HepG2 (cell line): ENCODE measurements around the gene C9.

ENCODE experiments used
- EZH2 ChIP-seq: conservative IDR thresholded peaks from 2 replicates; pipeline ENCODE4 v1.6.1; 2012; ENCODE audit warnings: mild to moderate bottlenecking, low read depth, low read length, moderate library complexity
- GABPA ChIP-seq, 2 experiments: IDR thresholded peaks; 2 replicates each; pipeline ENCODE4 v1.6.1; 2011 to 2016; ENCODE audit warnings: low read depth in 2 of 2, low read length in 1 of 2, missing biosample characterization in 1 of 2, missing genetic modification characterization in 1 of 2
- KAT2B ChIP-seq: fragments of 150-350 bp; IDR thresholded peaks from 2 replicates; pipeline ENCODE4 v1.6.1; 2014; ENCODE audit warnings: low read depth, low read length, borderline replicate concordance
- ZNF367 ChIP-seq: sonication (generic); formaldehyde crosslinking; IDR thresholded peaks from 2 replicates; pipeline ENCODE4 v1.4.0; 2020; ENCODE audit warnings: missing genetic modification reagents, borderline replicate concordance
- ZNF550 ChIP-seq: sonication (generic); formaldehyde crosslinking; IDR thresholded peaks from 2 replicates; pipeline ENCODE4 v1.4.0; 2020; ENCODE audit warnings: mild to moderate bottlenecking, missing genetic modification reagents, borderline replicate concordance
- TF ChIP-seq, protein P1 (sequence below): sonication (generic); formaldehyde crosslinking; IDR thresholded peaks from 2 replicates; pipeline ENCODE4 v1.5.0; 2020; ENCODE audit warnings: mild to moderate bottlenecking, missing genetic modification reagents, moderate library complexity
- TF ChIP-seq, protein P2 (sequence below): sonication (generic); formaldehyde crosslinking; IDR thresholded peaks from 2 replicates; pipeline ENCODE4 v1.4.0; 2020; ENCODE audit warnings: low read depth, mild to moderate bottlenecking, missing genetic modification reagents

DNA sequence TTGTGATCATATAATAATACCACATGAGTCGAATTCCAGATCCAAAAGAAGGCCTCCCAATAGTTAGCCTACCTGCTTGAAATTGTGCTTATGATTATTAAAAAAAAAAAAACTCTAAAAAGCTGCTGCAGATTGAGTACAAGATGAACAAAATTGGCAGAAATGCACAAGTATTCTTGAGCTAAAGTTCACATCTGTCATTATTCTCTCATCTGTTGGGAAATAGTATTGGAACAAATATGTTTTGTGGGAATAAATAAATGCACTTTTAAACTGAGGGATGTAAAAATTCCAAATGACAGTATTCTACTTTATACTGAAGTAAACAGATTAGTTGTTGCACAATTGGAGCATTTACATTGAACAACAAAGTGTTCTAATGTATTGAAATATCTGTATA, 44.7 kb upstream of the C9 start:
- TF ChIP-seq, protein P1, sequence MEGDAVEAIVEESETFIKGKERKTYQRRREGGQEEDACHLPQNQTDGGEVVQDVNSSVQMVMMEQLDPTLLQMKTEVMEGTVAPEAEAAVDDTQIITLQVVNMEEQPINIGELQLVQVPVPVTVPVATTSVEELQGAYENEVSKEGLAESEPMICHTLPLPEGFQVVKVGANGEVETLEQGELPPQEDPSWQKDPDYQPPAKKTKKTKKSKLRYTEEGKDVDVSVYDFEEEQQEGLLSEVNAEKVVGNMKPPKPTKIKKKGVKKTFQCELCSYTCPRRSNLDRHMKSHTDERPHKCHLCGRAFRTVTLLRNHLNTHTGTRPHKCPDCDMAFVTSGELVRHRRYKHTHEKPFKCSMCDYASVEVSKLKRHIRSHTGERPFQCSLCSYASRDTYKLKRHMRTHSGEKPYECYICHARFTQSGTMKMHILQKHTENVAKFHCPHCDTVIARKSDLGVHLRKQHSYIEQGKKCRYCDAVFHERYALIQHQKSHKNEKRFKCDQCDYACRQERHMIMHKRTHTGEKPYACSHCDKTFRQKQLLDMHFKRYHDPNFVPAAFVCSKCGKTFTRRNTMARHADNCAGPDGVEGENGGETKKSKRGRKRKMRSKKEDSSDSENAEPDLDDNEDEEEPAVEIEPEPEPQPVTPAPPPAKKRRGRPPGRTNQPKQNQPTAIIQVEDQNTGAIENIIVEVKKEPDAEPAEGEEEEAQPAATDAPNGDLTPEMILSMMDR (CRISPR knock-in tag): no peak
- no peak for TF ChIP-seq GABPA (IDR thresholded peaks at IDR 0.05; ENCODE audit: low read depth, low read length)
- TF ChIP-seq GABPA (CRISPR knock-in tag; IDR thresholded peaks at IDR 0.05; ENCODE audit: low read depth): no peak
- TF ChIP-seq KAT2B: no peak
- TF ChIP-seq ZNF367: no peak
- TF ChIP-seq, protein P2, sequence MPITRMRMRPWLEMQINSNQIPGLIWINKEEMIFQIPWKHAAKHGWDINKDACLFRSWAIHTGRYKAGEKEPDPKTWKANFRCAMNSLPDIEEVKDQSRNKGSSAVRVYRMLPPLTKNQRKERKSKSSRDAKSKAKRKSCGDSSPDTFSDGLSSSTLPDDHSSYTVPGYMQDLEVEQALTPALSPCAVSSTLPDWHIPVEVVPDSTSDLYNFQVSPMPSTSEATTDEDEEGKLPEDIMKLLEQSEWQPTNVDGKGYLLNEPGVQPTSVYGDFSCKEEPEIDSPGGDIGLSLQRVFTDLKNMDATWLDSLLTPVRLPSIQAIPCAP (CRISPR knock-in tag): no peak
- TF ChIP-seq ZNF550: no peak
- no peak for TF ChIP-seq EZH2
